GM12878 (cell line): Measurements from ENCODE around the gene PID1. TPM values are rescaled to one million over a fixed set of nuclear protein-coding genes. Genes with fewer than 3 reads are reported as not detected.

ENCODE experiments used
- ATAC-seq: fragments of 200-7000 bp; cut with Tn5 transposase; 3 replicates; pipeline ENCODE4 v1.9.1; 2020; ENCODE audit warnings: mild to moderate bottlenecking, moderate library complexity
- BruUV-seq: library from RNA; stranded (reverse); fragments of 400-500 nt; replicated peaks from 2 replicates; lab custom pipeline; 2021; lab: Mats Ljungman, UMichigan
- CTCF ChIA-PET: fragments of 300-600 bp; sonication (Branson Sonifier 250); formaldehyde crosslinking; extraction: SDS; loops from one replicate; lab custom pipeline; 2021; ENCODE audit warnings: inconsistent platforms; lab: Yijun Ruan, JAX
- POLR2A ChIA-PET: fragments of 350-600 bp; formaldehyde crosslinking; extraction: SDS; loops from one replicate; lab custom pipeline; 2021; ENCODE audit warnings: inconsistent platforms; lab: Charles Lee
- RAD21 ChIA-PET: fragments of 300-600 bp; sonication (Branson Sonifier 250); formaldehyde crosslinking; loops from one replicate; lab custom pipeline; 2023; ENCODE audit warnings: antibody characterized with exemption; ENCODE audit not compliant: unreplicated experiment; lab: Charles Lee
- SMC1A ChIA-PET: fragments of 300-600 bp; sonication (Branson Sonifier 250); formaldehyde crosslinking; loops from one replicate; lab custom pipeline; 2023; ENCODE audit not compliant: unreplicated experiment, uncharacterized antibody; lab: Charles Lee
- DNase-seq: peaks from one replicate; pipeline ENCODE4 v3.0.0-alpha.2; 2011; ENCODE audit warnings: low read depth, low spot score
- FAIRE-seq: peaks from 3 replicates; lab custom pipeline; 2011; peaks lifted over from hg19 to GRCh38; lab: Jason Lieb, UNC
- H2AFZ ChIP-seq: 2 replicates; pipeline ENCODE4 v1.6.0; 2011; ENCODE audit warnings: low read depth, low read length, control low read depth; ENCODE audit not compliant: control insufficient read depth
- H3K27ac ChIP-seq: 2 replicates; pipeline ENCODE4 v1.5.1; 2011; ENCODE audit warnings: control low read depth; ENCODE audit not compliant: control insufficient read depth, insufficient read depth
- H3K27me3 ChIP-seq, 2 experiments: replicated peaks in 1 of 2; 2 replicates each; pipeline versions ENCODE4 v1.6.0 to v1.6.1; 2011; ENCODE audit warnings: low read length in 1 of 2; ENCODE audit not compliant: control insufficient read depth in 2 of 2, insufficient read depth in 2 of 2
- H3K36me3 ChIP-seq, 2 experiments: 2 replicates each; pipeline ENCODE4 v1.5.1; 2011; ENCODE audit warnings: low read length in 1 of 2; ENCODE audit not compliant: control insufficient read depth in 2 of 2, insufficient read depth in 2 of 2
- H3K4me1 ChIP-seq: 2 replicates; pipeline ENCODE4 v1.6.1; 2011; ENCODE audit warnings: mild to moderate bottlenecking, low read length, moderate library complexity, mixed read lengths; ENCODE audit not compliant: control insufficient read depth, insufficient read depth
- H3K4me2 ChIP-seq: 2 replicates; pipeline ENCODE4 v1.6.0; 2011; ENCODE audit warnings: control low read depth; ENCODE audit not compliant: control insufficient read depth, insufficient read depth
- H3K4me3 ChIP-seq: fragments of 200-600 bp; sonication (generic); 2 replicates; pipeline ENCODE4 v1.5.1; 2016
- H3K79me2 ChIP-seq: 2 replicates; pipeline ENCODE4 v1.6.0; 2011; ENCODE audit warnings: low read length; ENCODE audit not compliant: control insufficient read depth, insufficient read depth
- H3K9ac ChIP-seq: 2 replicates; pipeline ENCODE4 v1.8.0; 2011; ENCODE audit warnings: low read length, control low read depth, mixed read lengths; ENCODE audit not compliant: control insufficient read depth, insufficient read depth
- H3K9me3 ChIP-seq: replicated peaks from 3 replicates; pipeline ENCODE4 v1.5.1; 2011; ENCODE audit warnings: mild to moderate bottlenecking, low read length; ENCODE audit not compliant: control insufficient read depth, insufficient read depth
- H4K20me1 ChIP-seq: 2 replicates; pipeline ENCODE4 v1.6.0; 2011; ENCODE audit not compliant: control insufficient read depth, insufficient read depth
- ASH2L ChIP-seq: fragments of 300-600, 200-600 bp; sonication (generic); IDR thresholded peaks from 2 replicates; pipeline ENCODE4 v1.6.1; 2017; ENCODE audit warnings: low read depth, mild to moderate bottlenecking, borderline replicate concordance
- BCL11A ChIP-seq: IDR thresholded peaks from 2 replicates; pipeline ENCODE4 v1.6.1; 2011; ENCODE audit warnings: low read depth, low read length
- CHD2 ChIP-seq: IDR thresholded peaks from 2 replicates; pipeline ENCODE4 v1.6.1; 2011; ENCODE audit warnings: low read depth, low read length, improper control_type of control experiment, borderline replicate concordance
- CREM ChIP-seq: IDR thresholded peaks from 2 replicates; pipeline ENCODE4 v1.6.1; 2014; ENCODE audit warnings: antibody characterized with exemption, low read depth
- ESRRA ChIP-seq: IDR thresholded peaks from 2 replicates; pipeline ENCODE4 v1.6.1; 2012; ENCODE audit warnings: mild to moderate bottlenecking, low read length, improper control_type of control experiment
- EZH2 ChIP-seq: IDR thresholded peaks from 2 replicates; pipeline ENCODE4 v1.6.1; 2012; ENCODE audit warnings: low read depth, mild to moderate bottlenecking, control low read depth, inconsistent platforms, low read length, borderline replicate concordance; ENCODE audit not compliant: control insufficient read depth
- FOXK2 ChIP-seq: fragments of 450-650 bp; IDR thresholded peaks from 2 replicates; pipeline ENCODE4 v1.6.1; 2017; ENCODE audit warnings: mild to moderate bottlenecking, moderate library complexity
- IRF4 ChIP-seq: IDR thresholded peaks from 2 replicates; pipeline ENCODE4 v1.6.1; 2011; ENCODE audit warnings: low read depth, low read length
- LARP7 ChIP-seq: fragments of 450-650 bp; IDR thresholded peaks from 2 replicates; pipeline ENCODE4 v1.6.1; 2017; ENCODE audit warnings: mild to moderate bottlenecking
- MXI1 ChIP-seq: fragments of 150-350 bp; IDR thresholded peaks from 2 replicates; pipeline ENCODE4 v1.6.1; 2011; ENCODE audit warnings: low read depth, mild to moderate bottlenecking, inconsistent platforms, low read length, improper control_type of control experiment
- NFYB ChIP-seq: IDR thresholded peaks from 2 replicates; pipeline ENCODE4 v1.6.1; 2011; ENCODE audit warnings: low read depth, mild to moderate bottlenecking, low read length, improper control_type of control experiment, moderate library complexity; ENCODE audit not compliant: insufficient read depth
- NR2F1 ChIP-seq: fragments of 450-650 bp; conservative IDR thresholded peaks from 2 replicates; pipeline ENCODE4 v1.6.1; 2017; ENCODE audit warnings: mild to moderate bottlenecking
- RELA ChIP-seq: fragments of 450-650 bp; IDR thresholded peaks from 2 replicates; pipeline ENCODE4 v1.8.0; 2014; ENCODE audit warnings: borderline replicate concordance; ENCODE audit not compliant: partially characterized antibody
- RFX5 ChIP-seq: IDR thresholded peaks from 2 replicates; pipeline ENCODE4 v1.6.1; 2011; ENCODE audit warnings: low read depth, low read length, improper control_type of control experiment
- SIX5 ChIP-seq: IDR thresholded peaks from 2 replicates; pipeline ENCODE4 v1.6.1; 2011; ENCODE audit warnings: mild to moderate bottlenecking, low read depth, low read length, moderate library complexity; ENCODE audit not compliant: severe bottlenecking
- SMARCA5 ChIP-seq: fragments of 450-650 bp; IDR thresholded peaks from 2 replicates; pipeline ENCODE4 v1.6.1; 2017; ENCODE audit warnings: mild to moderate bottlenecking
- SREBF1 ChIP-seq: IDR thresholded peaks from 2 replicates; pipeline ENCODE4 v1.6.1; 2012; ENCODE audit warnings: mild to moderate bottlenecking, low read length
- STAT1 ChIP-seq: fragments of 450-650 bp; conservative IDR thresholded peaks from 2 replicates; pipeline ENCODE4 v1.6.1; 2014; ENCODE audit warnings: antibody characterized with exemption, mild to moderate bottlenecking
- SUPT20H ChIP-seq: IDR thresholded peaks from 2 replicates; pipeline ENCODE4 v1.6.1; 2011; ENCODE audit warnings: low read depth, mild to moderate bottlenecking, low read length, moderate library complexity, borderline replicate concordance; ENCODE audit not compliant: control insufficient read depth
- ZBED1 ChIP-seq: IDR thresholded peaks from 2 replicates; pipeline ENCODE4 v1.6.1; 2016; ENCODE audit warnings: borderline replicate concordance
- ZNF384 ChIP-seq: IDR thresholded peaks from 2 replicates; pipeline ENCODE4 v1.6.1; 2012; ENCODE audit warnings: low read depth, mild to moderate bottlenecking, low read length, improper control_type of control experiment, borderline replicate concordance
- WGBS: methylation state at CpG from one replicate; pipeline ENCODE4 v1.1.6; 2016; ENCODE audit warnings: low lambda C conversion rate; ENCODE audit not compliant: insufficient replicate concordance, insufficient coverage; ENCODE audit errors: missing lambda C conversion rate; 5-methylcytosine and 5-hydroxymethylcytosine counted together
- in situ Hi-C: fragments of 300-500 bp; cut with MboI; formaldehyde crosslinking; loops from 9 replicates; pipeline ENCODE4 v1.14.3; 2018; ENCODE audit warnings: mixed read lengths
- intact Hi-C: fragments of 100-400 bp; cut with micrococcal nuclease; formaldehyde crosslinking; loops from one replicate; pipeline ENCODE4 v1.14.2; 2022; ENCODE audit not compliant: unreplicated experiment
- polyA plus RNA-seq, 11 experiments: library from polyadenylated mRNA; depleted of rRNA in 4 of 11; unstranded in 6 of 11; stranded (reverse) in 5 of 11; fragments of >200 nt; fragmentation: Nextera tagmentation in 4 of 11; fragmentation: Illumina TruSeq in 1 of 11; extraction: Ambion mirVana in 4 of 11; extraction: Trizol in 1 of 11; gene quantifications; 1 replicate in 1 of 11; 2 replicates in 10 of 11; pipeline versions ENCODE4 v1.2.1 to v1.2.3, GENCODE V29; 2011 to 2016; ENCODE audit warnings: inconsistent platforms in 2 of 11, missing spikeins in 2 of 11, low read depth in 1 of 11
- total RNA-seq, 4 experiments: library from RNA; depleted of rRNA in 3 of 4; stranded (reverse); fragments of >200 nt in 3 of 4; fragmentation: Illumina TruSeq in 1 of 4; extraction: Trizol in 1 of 4; gene quantifications; 2 replicates each; pipeline versions ENCODE4 v1.2.1 to v1.2.3, GENCODE V29; 2013 to 2021
- TF ChIP-seq, protein P1 (sequence below): fragments of 150-350 bp; IDR thresholded peaks from 2 replicates; pipeline ENCODE4 v1.6.1; 2016; ENCODE audit warnings: low read depth, low read length
- TF ChIP-seq, protein P2 (sequence below): fragments of 450-650 bp; IDR thresholded peaks from 2 replicates; pipeline ENCODE4 v1.6.1; 2017; ENCODE audit warnings: mild to moderate bottlenecking

Gene PID1
- total and polyA plus RNA-seq, 10 of the 15 experiments (the other 5 are each of a cell fraction or from before 2014, with no cell fraction given): not detected

DNA sequence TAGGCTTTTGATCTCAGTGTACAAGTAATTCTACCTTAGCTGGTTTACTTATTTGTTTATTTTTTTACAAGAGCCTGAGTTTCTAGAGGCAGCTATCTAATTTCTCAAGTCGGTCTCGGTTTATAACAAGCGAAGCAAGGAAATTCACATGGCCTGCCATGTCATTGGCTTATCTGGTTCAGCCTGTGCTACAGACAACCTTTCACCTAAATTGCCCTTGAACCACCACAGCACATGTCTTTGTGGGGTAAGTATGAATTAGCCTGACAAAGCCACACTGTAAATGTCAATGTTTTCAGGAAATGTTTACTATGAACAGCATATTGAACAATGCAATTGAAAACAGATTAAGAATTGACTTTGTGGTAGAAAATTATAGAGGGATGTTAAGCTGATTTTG, 167.1 kb downstream of the PID1 start (continued):
- TF ChIP-seq BCL11A (no peak), ZNF384 (no peak), RELA (no peak), STAT1 (no peak), ESRRA (no peak), RFX5 (no peak)
- TF ChIP-seq, protein P1, sequence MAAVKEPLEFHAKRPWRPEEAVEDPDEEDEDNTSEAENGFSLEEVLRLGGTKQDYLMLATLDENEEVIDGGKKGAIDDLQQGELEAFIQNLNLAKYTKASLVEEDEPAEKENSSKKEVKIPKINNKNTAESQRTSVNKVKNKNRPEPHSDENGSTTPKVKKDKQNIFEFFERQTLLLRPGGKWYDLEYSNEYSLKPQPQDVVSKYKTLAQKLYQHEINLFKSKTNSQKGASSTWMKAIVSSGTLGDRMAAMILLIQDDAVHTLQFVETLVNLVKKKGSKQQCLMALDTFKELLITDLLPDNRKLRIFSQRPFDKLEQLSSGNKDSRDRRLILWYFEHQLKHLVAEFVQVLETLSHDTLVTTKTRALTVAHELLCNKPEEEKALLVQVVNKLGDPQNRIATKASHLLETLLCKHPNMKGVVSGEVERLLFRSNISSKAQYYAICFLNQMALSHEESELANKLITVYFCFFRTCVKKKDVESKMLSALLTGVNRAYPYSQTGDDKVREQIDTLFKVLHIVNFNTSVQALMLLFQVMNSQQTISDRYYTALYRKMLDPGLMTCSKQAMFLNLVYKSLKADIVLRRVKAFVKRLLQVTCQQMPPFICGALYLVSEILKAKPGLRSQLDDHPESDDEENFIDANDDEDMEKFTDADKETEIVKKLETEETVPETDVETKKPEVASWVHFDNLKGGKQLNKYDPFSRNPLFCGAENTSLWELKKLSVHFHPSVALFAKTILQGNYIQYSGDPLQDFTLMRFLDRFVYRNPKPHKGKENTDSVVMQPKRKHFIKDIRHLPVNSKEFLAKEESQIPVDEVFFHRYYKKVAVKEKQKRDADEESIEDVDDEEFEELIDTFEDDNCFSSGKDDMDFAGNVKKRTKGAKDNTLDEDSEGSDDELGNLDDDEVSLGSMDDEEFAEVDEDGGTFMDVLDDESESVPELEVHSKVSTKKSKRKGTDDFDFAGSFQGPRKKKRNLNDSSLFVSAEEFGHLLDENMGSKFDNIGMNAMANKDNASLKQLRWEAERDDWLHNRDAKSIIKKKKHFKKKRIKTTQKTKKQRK: no peak
- TF ChIP-seq, protein P2, sequence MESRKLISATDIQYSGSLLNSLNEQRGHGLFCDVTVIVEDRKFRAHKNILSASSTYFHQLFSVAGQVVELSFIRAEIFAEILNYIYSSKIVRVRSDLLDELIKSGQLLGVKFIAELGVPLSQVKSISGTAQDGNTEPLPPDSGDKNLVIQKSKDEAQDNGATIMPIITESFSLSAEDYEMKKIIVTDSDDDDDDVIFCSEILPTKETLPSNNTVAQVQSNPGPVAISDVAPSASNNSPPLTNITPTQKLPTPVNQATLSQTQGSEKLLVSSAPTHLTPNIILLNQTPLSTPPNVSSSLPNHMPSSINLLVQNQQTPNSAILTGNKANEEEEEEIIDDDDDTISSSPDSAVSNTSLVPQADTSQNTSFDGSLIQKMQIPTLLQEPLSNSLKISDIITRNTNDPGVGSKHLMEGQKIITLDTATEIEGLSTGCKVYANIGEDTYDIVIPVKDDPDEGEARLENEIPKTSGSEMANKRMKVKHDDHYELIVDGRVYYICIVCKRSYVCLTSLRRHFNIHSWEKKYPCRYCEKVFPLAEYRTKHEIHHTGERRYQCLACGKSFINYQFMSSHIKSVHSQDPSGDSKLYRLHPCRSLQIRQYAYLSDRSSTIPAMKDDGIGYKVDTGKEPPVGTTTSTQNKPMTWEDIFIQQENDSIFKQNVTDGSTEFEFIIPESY: no peak
- TF ChIP-seq, all 136 proteins: peak for 0

DNA sequence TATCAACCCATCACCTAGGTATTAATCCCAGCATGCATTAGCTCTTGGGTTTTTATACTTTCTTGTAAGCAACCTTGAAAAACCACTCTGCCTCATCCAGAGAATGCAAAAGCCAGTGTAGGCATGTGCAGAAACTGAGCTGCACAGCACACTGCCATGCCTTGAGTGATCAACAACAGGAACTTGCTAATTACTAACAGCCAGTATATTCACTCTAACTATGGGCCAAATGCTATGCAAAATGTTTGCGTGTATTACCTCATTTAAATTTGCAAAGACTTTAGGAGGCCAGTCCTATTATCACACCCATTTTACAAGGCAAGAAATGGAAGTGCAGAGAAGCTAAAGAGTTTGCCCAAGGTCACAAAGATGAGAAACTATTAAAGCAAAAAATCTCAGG, 169.8 kb downstream of the PID1 start:
- BruUV-seq: no TSS peak
- in situ Hi-C loops: no loop called here

More for the DNA sequence above, 169.8 kb downstream of the PID1 start:
- POLR2A ChIA-PET: no interaction called here
- TF ChIP-seq NFYB (no peak), SIX5 (no peak), SMARCA5 (no peak), SUPT20H (no peak), MXI1 (no peak), CHD2 (no peak), IRF4 (no peak), CREM (no peak), LARP7 (no peak), EZH2 (no peak), ZBED1 (no peak), NR2F1 (no peak), ASH2L (no peak), SREBF1 (no peak), FOXK2 (no peak)
- RAD21 ChIA-PET: no interaction called here
- Histone ChIP-seq H3K27me3 (no peaks in the 10 kb centered on the region), H3K79me2 (no peaks in the 10 kb centered on the region), H3K9me3 (no peaks in the 10 kb centered on the region), H3K36me3 (no peaks in the 10 kb centered on the region), H3K4me3 (no peak overlapping the region), H3K27ac (no peak overlapping the region), H3K9ac (no peak overlapping the region), H2AFZ (no peak overlapping the region), H3K4me2 (no peak overlapping the region), H4K20me1 (no peaks in the 10 kb centered on the region), H3K4me1 (no peaks in the 10 kb centered on the region)
- SMC1A ChIA-PET: no interaction called here
- ATAC-seq (no peak), DNase-seq (no peak), FAIRE-seq (no peak)
- CTCF ChIA-PET: no interaction called here
- 0% methylated on average over 1 of the region's 1 CpG for WGBS
- intact Hi-C loops: no loop called here
